AG04450 (cell line): ENCODE results near the gene EHMT1. TPM values are rescaled to one million over a fixed set of nuclear protein-coding genes. Genes with fewer than 3 reads are reported as not detected.

ENCODE experiments used
- CTCF ChIA-PET: fragments of 300-600, 350-600 bp; formaldehyde crosslinking; extraction: SDS; loops from one replicate; lab custom pipeline; 2022; ENCODE audit warnings: antibody characterized with exemption, inconsistent platforms; lab: Charles Lee
- POLR2A ChIA-PET: fragments of 350-600 bp; formaldehyde crosslinking; extraction: SDS; loops from one replicate; lab custom pipeline; 2021; ENCODE audit warnings: antibody characterized with exemption, inconsistent platforms; lab: Yijun Ruan, JAX
- DNase-seq: peaks from one replicate; pipeline ENCODE4 v3.0.0-alpha.2; 2011; ENCODE audit warnings: low read depth, low spot score
- H3K27ac ChIP-seq: one replicate; pipeline ENCODE4 v1.5.1; 2012; ENCODE audit warnings: low read depth, low read length, control low read depth
- H3K27me3 ChIP-seq: one replicate; pipeline ENCODE4 v1.6.0; 2012; ENCODE audit warnings: low read length; ENCODE audit not compliant: control insufficient read depth, insufficient read depth
- H3K4me3 ChIP-seq: 2 replicates; pipeline ENCODE4 v1.5.1; 2011; ENCODE audit warnings: mild to moderate bottlenecking, low read depth, low read length, control low read depth
- H3K9me3 ChIP-seq: 2 replicates; pipeline ENCODE4 v1.5.1; 2012; ENCODE audit warnings: low read length; ENCODE audit not compliant: control insufficient read depth, insufficient read depth
- polyA plus RNA-seq: library from polyadenylated mRNA; depleted of rRNA; stranded (reverse); fragments of >200 nt; gene quantifications from 2 replicates; pipeline ENCODE4 v1.2.3, GENCODE V29; 2011
- TF ChIP-seq, protein P1 (sequence below): IDR thresholded peaks from 2 replicates; pipeline ENCODE4 v1.5.1; 2011; ENCODE audit warnings: low read depth, low read length, control low read depth, inconsistent platforms

The EHMT1 gene
- polyA plus RNA-seq, 1 experiment = 26.1 TPM

DNA sequence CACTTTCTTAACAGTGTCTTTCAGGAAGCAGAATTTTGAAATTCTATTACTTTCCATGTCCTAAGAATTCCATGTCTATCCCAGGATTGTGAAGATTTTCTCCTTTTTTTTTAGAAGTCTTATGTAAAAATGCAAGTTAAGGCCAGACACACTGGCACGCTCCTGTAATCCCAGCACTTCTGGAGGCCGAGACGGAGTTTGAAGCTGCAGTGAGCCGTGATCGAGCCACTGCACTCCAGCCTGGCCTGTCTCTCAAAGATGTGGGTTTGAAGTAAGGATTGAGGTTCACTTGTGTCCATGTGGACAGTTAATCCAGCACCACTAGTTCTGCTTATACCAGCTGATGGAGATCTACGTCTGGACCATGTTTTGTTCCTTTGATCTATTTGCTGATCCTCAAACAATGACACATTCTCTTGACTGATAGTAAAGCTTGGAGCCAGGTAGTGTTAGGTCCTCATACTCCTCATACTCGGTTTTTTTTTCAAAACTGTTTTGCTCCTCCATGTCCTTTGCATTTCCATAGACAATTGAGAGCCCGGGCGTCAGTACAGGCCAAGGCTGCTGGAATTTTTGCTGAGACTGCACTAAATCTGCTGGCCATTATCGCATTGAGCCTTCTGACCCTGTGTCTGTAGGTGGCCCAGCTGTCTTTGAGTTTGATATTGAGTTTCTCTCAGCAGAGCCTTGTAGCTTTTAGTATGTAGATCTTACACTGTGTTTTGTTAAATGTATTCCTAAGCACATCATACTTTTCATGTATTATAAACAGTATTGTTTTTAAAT is 205.4 kb downstream of the EHMT1 start:
- ChIA-PET POLR2A (no interaction called here), CTCF (interaction anchor here (0.6 kb wide), 1 partner anchor 149 kb away, joined by 6 read pairs; no protein-coding TSS in a partner anchor)
- TF ChIP-seq, protein P1, sequence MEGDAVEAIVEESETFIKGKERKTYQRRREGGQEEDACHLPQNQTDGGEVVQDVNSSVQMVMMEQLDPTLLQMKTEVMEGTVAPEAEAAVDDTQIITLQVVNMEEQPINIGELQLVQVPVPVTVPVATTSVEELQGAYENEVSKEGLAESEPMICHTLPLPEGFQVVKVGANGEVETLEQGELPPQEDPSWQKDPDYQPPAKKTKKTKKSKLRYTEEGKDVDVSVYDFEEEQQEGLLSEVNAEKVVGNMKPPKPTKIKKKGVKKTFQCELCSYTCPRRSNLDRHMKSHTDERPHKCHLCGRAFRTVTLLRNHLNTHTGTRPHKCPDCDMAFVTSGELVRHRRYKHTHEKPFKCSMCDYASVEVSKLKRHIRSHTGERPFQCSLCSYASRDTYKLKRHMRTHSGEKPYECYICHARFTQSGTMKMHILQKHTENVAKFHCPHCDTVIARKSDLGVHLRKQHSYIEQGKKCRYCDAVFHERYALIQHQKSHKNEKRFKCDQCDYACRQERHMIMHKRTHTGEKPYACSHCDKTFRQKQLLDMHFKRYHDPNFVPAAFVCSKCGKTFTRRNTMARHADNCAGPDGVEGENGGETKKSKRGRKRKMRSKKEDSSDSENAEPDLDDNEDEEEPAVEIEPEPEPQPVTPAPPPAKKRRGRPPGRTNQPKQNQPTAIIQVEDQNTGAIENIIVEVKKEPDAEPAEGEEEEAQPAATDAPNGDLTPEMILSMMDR = no peak
- DNase-seq = no peak
- Histone ChIP-seq H3K27me3 (no peaks in the 10 kb centered on the region), H3K9me3 (peaks cover 14% of the 10 kb centered on the region; the same call in 1 of the 2 replicates), H3K4me3 (no peak overlapping the region), H3K27ac (no peak overlapping the region)

DNA sequence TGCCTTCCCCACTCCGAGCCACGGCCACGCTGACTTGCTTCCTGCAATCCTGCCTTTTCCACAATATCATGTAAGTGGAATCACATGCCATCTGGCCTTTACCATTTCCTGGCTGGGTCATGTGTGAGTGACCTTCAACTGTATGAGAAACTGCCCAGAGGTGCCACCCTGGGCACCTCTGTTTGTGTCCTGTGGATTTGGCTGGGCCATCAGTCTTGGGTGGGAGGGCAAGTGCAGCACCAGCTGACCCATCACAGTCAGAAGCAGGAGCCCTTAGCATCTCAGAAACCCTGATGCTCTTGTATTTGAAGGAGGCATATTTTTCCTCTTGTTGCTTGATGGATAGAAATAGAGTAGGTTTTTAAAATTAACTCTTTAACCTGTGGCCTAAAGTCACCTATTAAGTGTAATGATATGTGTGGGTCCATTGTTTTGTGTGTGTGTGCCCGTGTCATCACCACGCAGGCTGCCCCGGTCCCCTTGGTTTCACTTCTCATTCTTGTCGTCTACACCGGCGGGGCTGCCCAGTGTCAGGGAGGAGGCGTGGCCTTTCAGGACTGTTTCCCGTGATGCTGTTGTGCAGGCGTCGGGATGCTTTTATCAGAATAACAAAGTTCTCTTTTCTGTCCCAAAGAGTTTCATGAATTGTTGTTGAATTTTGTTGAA is 206.7 kb downstream of the EHMT1 start:
- H3K9me3 ChIP-seq = peaks cover 14% of the 10 kb centered on the region; the same call in 1 of the 2 replicates
- ChIA-PET POLR2A (no interaction called here), CTCF (no interaction called here)
- DNase-seq = no peak
- H3K4me3 ChIP-seq = no peak overlapping the region
- no peaks in the 10 kb centered on the region for H3K27me3 ChIP-seq
- no peak overlapping the region for H3K27ac ChIP-seq
- TF ChIP-seq, protein P1 = no peak

DNA sequence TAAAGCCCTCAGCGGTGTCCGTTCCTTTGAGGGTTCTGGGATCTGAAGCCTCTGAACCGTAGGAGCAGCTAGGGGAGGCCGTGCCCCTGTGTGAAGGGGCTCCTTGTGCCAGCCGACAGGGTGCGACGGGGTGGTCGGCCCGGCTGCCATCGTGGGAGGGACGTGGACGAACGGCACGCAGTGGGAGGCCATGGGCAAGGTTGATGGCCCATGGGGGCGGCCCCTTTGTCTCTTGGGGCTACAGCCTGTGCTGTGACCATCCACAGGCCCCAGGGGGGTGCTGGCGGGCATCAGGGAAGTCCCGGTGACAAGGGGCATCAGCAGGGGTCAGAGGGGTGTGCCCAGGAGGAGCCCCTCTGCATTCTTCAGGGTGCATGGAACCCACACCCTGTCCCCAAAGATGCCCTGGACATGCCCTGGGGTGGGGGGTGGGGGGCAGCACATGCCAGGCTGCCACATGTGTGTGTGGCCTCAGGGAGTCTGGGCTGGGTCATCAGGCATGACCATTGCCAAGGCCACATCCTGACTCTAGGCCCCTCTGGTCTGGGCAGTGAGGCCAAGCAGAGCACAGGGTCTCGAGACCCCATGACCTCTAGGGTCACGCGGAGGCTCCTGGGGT is 209.2 kb downstream of the EHMT1 start:
- TF ChIP-seq, protein P1 = no peak
- H3K9me3 ChIP-seq = peaks cover 24% of the 10 kb centered on the region; the same call in 1 of the 2 replicates
- no peaks in the 10 kb centered on the region for H3K27me3 ChIP-seq
- H3K4me3 ChIP-seq = no peak overlapping the region
- ChIA-PET POLR2A (no interaction called here), CTCF (no interaction called here)
- H3K27ac ChIP-seq = no peak overlapping the region
- no peak for DNase-seq

DNA sequence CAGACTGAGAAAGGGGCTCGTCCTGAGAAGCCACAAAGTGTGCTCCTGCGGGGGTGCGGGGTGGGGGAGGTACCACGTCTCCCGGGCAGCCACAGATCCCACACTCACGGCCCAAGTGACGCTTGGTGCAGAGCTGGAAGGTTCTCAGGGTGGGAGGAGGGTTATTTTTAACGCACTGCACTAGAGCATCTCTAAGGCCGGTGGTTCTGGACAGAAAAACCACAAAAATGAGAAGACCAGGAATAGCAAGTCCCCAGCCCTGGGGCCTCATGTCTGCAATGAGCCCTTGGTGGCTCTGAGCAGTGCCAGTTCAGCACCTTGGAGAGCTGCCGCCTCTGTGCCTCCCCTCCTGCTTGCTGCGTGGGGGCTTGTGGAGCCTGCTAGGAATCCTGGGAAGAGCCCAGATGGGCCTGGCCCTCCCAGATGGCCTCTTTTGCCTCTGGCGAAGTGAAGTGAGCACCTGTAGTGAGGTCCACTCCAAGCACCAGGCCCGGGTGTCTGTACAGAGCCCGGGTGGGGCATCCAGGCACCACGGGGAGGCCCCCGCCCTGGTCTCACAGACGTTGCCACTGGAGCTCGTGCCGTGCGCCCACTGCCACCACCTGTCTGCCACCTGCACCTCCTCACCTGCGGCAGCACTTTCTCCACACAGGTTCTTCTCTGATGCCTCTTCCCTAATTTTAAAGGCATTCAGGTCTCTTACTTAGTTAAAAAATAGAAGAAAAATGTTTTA is 209.9 kb downstream of the EHMT1 start:
- ChIA-PET POLR2A (no interaction called here), CTCF (no interaction called here)
- Histone ChIP-seq H3K4me3 (no peak overlapping the region), H3K9me3 (peaks cover 27% of the 10 kb centered on the region; the same call in 1 of the 2 replicates), H3K27me3 (no peaks in the 10 kb centered on the region), H3K27ac (no peak overlapping the region)
- no peak for DNase-seq
- TF ChIP-seq, protein P1 = no peak
